ENCODE measurements around the gene MYL5. TPM values are rescaled to one million over a fixed set of nuclear protein-coding genes. Genes with fewer than 3 reads are reported as not detected.

The MYL5 gene
- total RNA-seq, 4 donors from 2014 or later: 20.3 to 199 (median 33.4) TPM

- Histone ChIP-seq H3K9me3 (no peaks in the 10 kb centered on the region), H3K36me3 (no peaks in the 10 kb centered on the region), H3K4me3 (no peak overlapping the region), H3K27me3 (peaks cover 8% of the 10 kb centered on the region), H3K4me1 (no peaks in the 10 kb centered on the region), H3K27ac (no peak overlapping the region)
- in situ Hi-C loops (cut with MboI; ENCODE audit: low pct_ligation_motif_present in 1 of 4, low pct_unique_long_range_greater_than_20kb in 1 of 4, low sequenced_read_pairs in 3 of 4): no loop called here
- no peak for DNase-seq
- WGBS, 2 donors (ENCODE audit: low coverage in 1 of 2): 82% methylated on average over 24 of the region's 27 CpGs; no CpG with 5 or more reads in 1 of the 2 donors
- TF ChIP-seq EP300 (IDR thresholded peaks at IDR 0.05; ENCODE audit: low read depth): no peak
- intact Hi-C loops (cut with DNase I; ENCODE audit: low total_unique reads): no loop called here
Observed at GRCh38 chr4:628821-629635, 45.3 kb upstream of the MYL5 start.

GRCh38 chr4:629636-629914, 44.8 kb upstream of the MYL5 start:
- in situ Hi-C loops (cut with MboI; ENCODE audit: low pct_ligation_motif_present in 1 of 4, low pct_unique_long_range_greater_than_20kb in 1 of 4, low sequenced_read_pairs in 3 of 4): no loop called here
- Histone ChIP-seq H3K4me1 (no peaks in the 10 kb centered on the region), H3K9me3 (no peaks in the 10 kb centered on the region), H3K27me3 (peaks cover 8% of the 10 kb centered on the region), H3K4me3 (no peak overlapping the region), H3K27ac (no peak overlapping the region), H3K36me3 (no peaks in the 10 kb centered on the region)
- no peak for DNase-seq
- TF ChIP-seq POLR2AphosphoS5 (IDR thresholded peaks at IDR 0.05) (no peak), CTCF (IDR thresholded peaks at IDR 0.05) (no peak), EP300 (IDR thresholded peaks at IDR 0.05; ENCODE audit: low read depth) (no peak), POLR2A (IDR thresholded peaks at IDR 0.05) (no peak)
- WGBS, 2 donors (ENCODE audit: low coverage in 1 of 2): 76% methylated on average over 9 of the region's 9 CpGs; no CpG with 5 or more reads in 1 of the 2 donors
- intact Hi-C loops (cut with DNase I; ENCODE audit: low total_unique reads): no loop called here

GRCh38 chr4:629915-630641, 44.3 kb upstream of the MYL5 start:
- H3K36me3 ChIP-seq: no peaks in the 10 kb centered on the region
- H3K27me3 ChIP-seq: peaks cover 8% of the 10 kb centered on the region
- WGBS, 2 donors (ENCODE audit: low coverage in 1 of 2): 47% methylated on average over 20 of the region's 20 CpGs; no CpG with 5 or more reads in 1 of the 2 donors
- no peak for TF ChIP-seq POLR2A (IDR thresholded peaks at IDR 0.05)
- TF ChIP-seq POLR2AphosphoS5 (IDR thresholded peaks at IDR 0.05): no peak
- no peak for TF ChIP-seq CTCF (IDR thresholded peaks at IDR 0.05)
- TF ChIP-seq EP300 (IDR thresholded peaks at IDR 0.05; ENCODE audit: low read depth): no peak
- no peaks in the 10 kb centered on the region for H3K9me3 ChIP-seq
- no peaks in the 10 kb centered on the region for H3K4me1 ChIP-seq
- in situ Hi-C loops (cut with MboI; ENCODE audit: low pct_ligation_motif_present in 1 of 4, low pct_unique_long_range_greater_than_20kb in 1 of 4, low sequenced_read_pairs in 3 of 4) (no loop called here), intact Hi-C loops (cut with DNase I; ENCODE audit: low total_unique reads) (no loop called here)
- no peak overlapping the region for H3K4me3 ChIP-seq
- no peak for DNase-seq
- no peak overlapping the region for H3K27ac ChIP-seq

- Histone ChIP-seq H3K4me3 (no peak overlapping the region), H3K36me3 (no peaks in the 10 kb centered on the region), H3K4me1 (no peaks in the 10 kb centered on the region), H3K9me3 (no peaks in the 10 kb centered on the region), H3K27ac (no peak overlapping the region), H3K27me3 (peaks cover 8% of the 10 kb centered on the region)
- no peak for DNase-seq
- in situ Hi-C loops (cut with MboI; ENCODE audit: low pct_ligation_motif_present in 1 of 4, low pct_unique_long_range_greater_than_20kb in 1 of 4, low sequenced_read_pairs in 3 of 4) (no loop called here), intact Hi-C loops (cut with DNase I; ENCODE audit: low total_unique reads) (no loop called here)
- no peak for TF ChIP-seq EP300 (IDR thresholded peaks at IDR 0.05; ENCODE audit: low read depth)
- no peak for TF ChIP-seq POLR2AphosphoS5 (IDR thresholded peaks at IDR 0.05)
- TF ChIP-seq POLR2A (IDR thresholded peaks at IDR 0.05): no peak
- TF ChIP-seq CTCF (IDR thresholded peaks at IDR 0.05): no peak
- 62 to 85% methylated on average over 2 to 9 of the region's 9 CpGs for WGBS, 2 donors (ENCODE audit: low coverage in 1 of 2)
Observed at GRCh38 chr4:630656-631055, 43.7 kb upstream of the MYL5 start.
